Measurements from ENCODE around the gene ARPC3. TPM values are rescaled to one million over a fixed set of nuclear protein-coding genes. Genes with fewer than 3 reads are reported as not detected.

The ARPC3 gene
- total and polyA plus RNA-seq, 9 of the 15 experiments (the other 6 are each of a cell fraction or from before 2014, with no cell fraction given): 74.2 to 575 (median 345) TPM

- TF ChIP-seq ILF3 (IDR thresholded peaks at IDR 0.05; ENCODE audit: borderline replicate concordance) (no peak), LCOR (CRISPR knock-in tag; IDR thresholded peaks at IDR 0.05) (peak; percentile 79; the same call in 1 of the 2 replicates), SIX5 (IDR thresholded peaks at IDR 0.05; ENCODE audit: borderline replicate concordance in 1 of 2, insufficient read depth in 1 of 2, low read depth in 1 of 2, low read length in 2 of 2) (no peak), EP300 (IDR thresholded peaks at IDR 0.05; ENCODE audit: low read length) (peak; percentile 83), ZSCAN32 (CRISPR knock-in tag; IDR thresholded peaks at IDR 0.05) (no peak), HNRNPK (IDR thresholded peaks at IDR 0.05; ENCODE audit: low read depth, low read length, poor library complexity, severe bottlenecking) (no peak), MAZ (CRISPR knock-in tag; conservative IDR thresholded peaks at IDR 0.05 in 1 of 2, IDR thresholded peaks at IDR 0.05 in 1 of 2) (peak; percentile 80 to 98), SRSF3 (IDR thresholded peaks at IDR 0.05; ENCODE audit: insufficient read depth, low read length) (no peak), ZFP1 (CRISPR knock-in tag; IDR thresholded peaks at IDR 0.05) (no peak), DACH1 (IDR thresholded peaks at IDR 0.05; ENCODE audit: partially characterized antibody) (peak; percentile 41), ZNF444 (CRISPR knock-in tag; IDR thresholded peaks at IDR 0.05) (no peak), NFATC3 (IDR thresholded peaks at IDR 0.05) (no peak), CBX8 (IDR thresholded peaks at IDR 0.05; ENCODE audit: borderline replicate concordance, extremely low read depth, low read depth, low read length, poor library complexity, severe bottlenecking) (no peak), ZNF507 (tag; conservative IDR thresholded peaks at IDR 0.05) (no peak), ZNF134 (CRISPR knock-in tag; conservative IDR thresholded peaks at IDR 0.05) (no peak), CTBP1 (IDR thresholded peaks at IDR 0.05; ENCODE audit: borderline replicate concordance) (peak; percentile 97), ZNF277 (CRISPR knock-in tag; IDR thresholded peaks at IDR 0.05; ENCODE audit: borderline replicate concordance) (no peak), SOX6 (IDR thresholded peaks at IDR 0.05) (no peak; the same call in 1 of the 2 replicates), KLF1 (tag; IDR thresholded peaks at IDR 0.05) (no peak; the same call in 1 of the 2 replicates), E2F1 (CRISPR knock-in tag; IDR thresholded peaks at IDR 0.05) (no peak), ZBTB34 (CRISPR knock-in tag; IDR thresholded peaks at IDR 0.05) (no peak), TGIF2 (CRISPR knock-in tag; IDR thresholded peaks at IDR 0.05) (no peak; the same call in 1 of the 2 replicates), ZEB2 (IDR thresholded peaks at IDR 0.05) (peak; percentile 90), CBFB (CRISPR knock-in tag; IDR thresholded peaks at IDR 0.05) (peak; percentile 77; the same call in 1 of the 2 replicates), FIP1L1 (IDR thresholded peaks at IDR 0.05; ENCODE audit: low read depth, low read length, poor library complexity, severe bottlenecking) (peak; percentile 80)
These were observed 18.3 kb upstream of the ARPC3 start, which contains the start of the genes FAM216A and GPN3 (continued) for GRCh38 chr12:110468214-110469048.
